GM23338 (cell line): ENCODE results near the gene TCERG1L. TPM values are rescaled to one million over a fixed set of nuclear protein-coding genes. Genes with fewer than 3 reads are reported as not detected.

Experiments used
- ATAC-seq: fragments of 200-7000 bp; cut with Tn5 transposase; 3 replicates; pipeline ENCODE4 v1.9.1; 2020
- DNase-seq: peaks from one replicate; pipeline ENCODE4 v3.0.0-alpha.2; 2015; ENCODE audit warnings: low spot score
- H2AFZ ChIP-seq: fragments of 200-600 bp; sonication (generic); 2 replicates; pipeline ENCODE4 v1.8.0; 2016; ENCODE audit warnings: antibody characterized with exemption, mild to moderate bottlenecking, moderate library complexity
- H3F3A ChIP-seq: fragments of 200-600 bp; sonication (generic); replicated peaks from 2 replicates; pipeline ENCODE4 v1.8.0; 2017; ENCODE audit warnings: antibody characterized with exemption, mixed run types, low read depth
- H3K27ac ChIP-seq: fragments of 200-600 bp; sonication (generic); 2 replicates; pipeline ENCODE4 v1.6.1; 2016; ENCODE audit warnings: low read depth
- H3K27me3 ChIP-seq: fragments of 200-600 bp; sonication (generic); 2 replicates; pipeline ENCODE4 v1.8.0; 2016; ENCODE audit warnings: mild to moderate bottlenecking, mixed run types, moderate library complexity; ENCODE audit not compliant: insufficient read depth
- H3K36me3 ChIP-seq: fragments of 200-600 bp; sonication (generic); 2 replicates; pipeline ENCODE4 v1.8.0; 2016; ENCODE audit warnings: mild to moderate bottlenecking; ENCODE audit not compliant: insufficient read depth
- H3K4me1 ChIP-seq: fragments of 200-600 bp; sonication (generic); 2 replicates; pipeline ENCODE4 v1.8.0; 2016; ENCODE audit warnings: mild to moderate bottlenecking, moderate library complexity; ENCODE audit not compliant: insufficient read depth
- H3K4me2 ChIP-seq: fragments of 200-600 bp; sonication (generic); 2 replicates; pipeline ENCODE4 v1.7.1; 2017; ENCODE audit warnings: mixed run types
- H3K4me3 ChIP-seq: fragments of 200-600 bp; sonication (generic); 2 replicates; pipeline ENCODE4 v1.6.1; 2016; ENCODE audit warnings: mixed run types
- H3K79me2 ChIP-seq: fragments of 200-600 bp; sonication (generic); replicated peaks from 2 replicates; pipeline ENCODE4 v1.8.0; 2017; ENCODE audit warnings: mild to moderate bottlenecking; ENCODE audit not compliant: insufficient read depth
- H3K9me2 ChIP-seq: fragments of 200-600 bp; sonication (generic); 2 replicates; pipeline ENCODE4 v1.8.0; 2017; ENCODE audit not compliant: insufficient read depth
- H4K20me1 ChIP-seq: fragments of 200-600 bp; sonication (generic); replicated peaks from 2 replicates; pipeline ENCODE4 v1.8.0; 2017; ENCODE audit warnings: mild to moderate bottlenecking; ENCODE audit not compliant: insufficient read depth
- H3K27ac Mint-ChIP-seq: 2 replicates; pipeline ENCODE4 v1.8.0; 2020; ENCODE audit warnings: inconsistent platforms, mild to moderate bottlenecking, moderate library complexity, mixed read lengths
- H3K27me3 Mint-ChIP-seq: 3 replicates; pipeline ENCODE4 v1.8.0; 2022; ENCODE audit warnings: low read depth, mild to moderate bottlenecking, moderate library complexity, mixed read lengths, inconsistent platforms; ENCODE audit not compliant: insufficient read depth, poor library complexity
- H3K36me3 Mint-ChIP-seq: 3 replicates; pipeline ENCODE4 v1.8.0; 2021; ENCODE audit warnings: low read depth, mild to moderate bottlenecking, inconsistent platforms, moderate library complexity, mixed read lengths
- H3K4me1 Mint-ChIP-seq: 3 replicates; pipeline ENCODE4 v1.8.0; 2020; ENCODE audit warnings: mild to moderate bottlenecking, inconsistent platforms, mixed read lengths
- H3K4me3 Mint-ChIP-seq: 3 replicates; pipeline ENCODE4 v1.8.0; 2021; ENCODE audit warnings: moderate library complexity, mild to moderate bottlenecking, inconsistent platforms, mixed read lengths
- H3K9me3 Mint-ChIP-seq: 3 replicates; pipeline ENCODE4 v1.8.0; 2020; ENCODE audit warnings: moderate library complexity, mild to moderate bottlenecking, inconsistent platforms, mixed read lengths
- CREB1 ChIP-seq: fragments of 250-450 bp; sonication (Bioruptor Pico); IDR thresholded peaks from 2 replicates; pipeline ENCODE4 v1.5.0; 2020; ENCODE audit warnings: low read depth, mild to moderate bottlenecking, moderate library complexity
- EZH2 ChIP-seq: fragments of 200-600 bp; sonication (generic); IDR thresholded peaks from one replicate; pipeline ENCODE4 v1.8.0; 2017; ENCODE audit warnings: antibody characterized with exemption, mild to moderate bottlenecking, low read depth; ENCODE audit not compliant: unreplicated experiment
- EZH2phosphoT487 ChIP-seq: fragments of 200-600 bp; sonication (generic); IDR thresholded peaks from one replicate; pipeline ENCODE4 v1.8.1; 2018; ENCODE audit warnings: antibody characterized with exemption; ENCODE audit not compliant: unreplicated experiment
- JUNB ChIP-seq: IDR thresholded peaks from one replicate; pipeline ENCODE4 v1.6.1; 2016; ENCODE audit warnings: antibody characterized with exemption; ENCODE audit not compliant: unreplicated experiment
- REST ChIP-seq: IDR thresholded peaks from one replicate; pipeline ENCODE4 v1.6.1; 2018; ENCODE audit warnings: antibody characterized with exemption; ENCODE audit not compliant: unreplicated experiment
- ZNF114 ChIP-seq: fragments of 250-450 bp; sonication (Bioruptor Pico); IDR thresholded peaks from 2 replicates; pipeline ENCODE4 v1.5.0; 2020; ENCODE audit warnings: mild to moderate bottlenecking, moderate library complexity
- ZNF462 ChIP-seq: fragments of 250-450 bp; sonication (Bioruptor Pico); IDR thresholded peaks from 2 replicates; pipeline ENCODE4 v1.5.0; 2020; ENCODE audit warnings: mild to moderate bottlenecking, moderate library complexity
- polyA plus RNA-seq: library from polyadenylated mRNA; unstranded; fragments of >200 nt; fragmentation: Nextera tagmentation; extraction: Ambion mirVana; gene quantifications from 2 replicates; pipeline ENCODE4 v1.2.1, GENCODE V29; 2016
- total RNA-seq: library from RNA; depleted of rRNA; stranded (reverse); fragments of >200 nt; shearing (Covaris generic); gene quantifications from 2 replicates; pipeline ENCODE4 v1.2.3, GENCODE V29; 2014

TCERG1L gene
- total and polyA plus RNA-seq, 2 experiments from 2014 or later, result 3.9 to 5.5 TPM

GRCh38 chr10:131063311-131063710 is 248.2 kb downstream of the TCERG1L start:
- no peak overlapping the region for H2AFZ ChIP-seq
- Mint-ChIP-seq H3K4me3 (no peak overlapping the region), H3K27ac (no peak overlapping the region), H3K9me3 (peaks cover 80% of the 10 kb centered on the region), H3K36me3 (peaks cover 11% of the 10 kb centered on the region; the same call in 2 of the 3 replicates), H3K4me1 (peaks cover 28% of the 10 kb centered on the region), H3K27me3 (peaks cover 2% of the 10 kb centered on the region)
- no peaks in the 10 kb centered on the region for H3K79me2 ChIP-seq
- H4K20me1 ChIP-seq, result no peaks in the 10 kb centered on the region
- ATAC-seq (no peak), DNase-seq (no peak)
- no peaks in the 10 kb centered on the region for H3K36me3 ChIP-seq
- peaks cover 10% of the 10 kb centered on the region for H3K4me1 ChIP-seq
- no peak overlapping the region for H3K4me2 ChIP-seq
- no peak overlapping the region for H3K4me3 ChIP-seq
- no peak overlapping the region for H3K27ac ChIP-seq
- TF ChIP-seq ZNF462 (CRISPR knock-in tag) (no peak), EZH2phosphoT487 (no peak), ZNF114 (no peak), JUNB (no peak), CREB1 (CRISPR knock-in tag) (no peak), EZH2 (no peak), REST (no peak)
- no peaks in the 10 kb centered on the region for H3K9me2 ChIP-seq
- H3K27me3 ChIP-seq, result no peaks in the 10 kb centered on the region
- no peaks in the 10 kb centered on the region for H3F3A ChIP-seq
